ENCODE results near the gene DNAJA1.
A peak's percentile ranks its signal among the peaks of the same experiment; 100 is the strongest.

The DNAJA1 gene

GRCh38 chr9:33024126-33024965 lies 727 bp upstream of the DNAJA1 start:
- in situ Hi-C loops (cut with HindIII; ENCODE audit: low pct_ligation_motif_present, low pct_unique_long_range_greater_than_20kb, low sequenced_read_pairs), result no loop called here
- DNase-seq, result peak; percentile 22

GRCh38 chr9:33025572-33026342 lies 684 bp downstream of the DNAJA1 start:
- in situ Hi-C loops (cut with HindIII; ENCODE audit: low pct_ligation_motif_present, low pct_unique_long_range_greater_than_20kb, low sequenced_read_pairs), result no loop called here
- peak; percentile 59 for DNase-seq

GRCh38 chr9:33029231-33029786 lies 4.2 kb downstream of the DNAJA1 start:
- DNase-seq, result no peak
- in situ Hi-C loops (cut with HindIII; ENCODE audit: low pct_ligation_motif_present, low pct_unique_long_range_greater_than_20kb, low sequenced_read_pairs), result no loop called here

- in situ Hi-C loops (cut with HindIII; ENCODE audit: low pct_ligation_motif_present, low pct_unique_long_range_greater_than_20kb, low sequenced_read_pairs), result no loop called here
Measured at GRCh38 chr9:33030285-33030684, 5.2 kb downstream of the DNAJA1 start.

GRCh38 chr9:33032292-33032691 lies 7.2 kb downstream of the DNAJA1 start:
- no peak for DNase-seq
- in situ Hi-C loops (cut with HindIII; ENCODE audit: low pct_ligation_motif_present, low pct_unique_long_range_greater_than_20kb, low sequenced_read_pairs), result no loop called here

More at GRCh38 chr9:33030285-33030684, 5.2 kb downstream of the DNAJA1 start:
- DNase-seq, result no peak

GRCh38 chr9:33032865-33033264 lies 7.8 kb downstream of the DNAJA1 start:
- in situ Hi-C loops (cut with HindIII; ENCODE audit: low pct_ligation_motif_present, low pct_unique_long_range_greater_than_20kb, low sequenced_read_pairs), result no loop called here
- no peak for DNase-seq

GRCh38 chr9:33040792-33041431 lies 15.8 kb downstream of the DNAJA1 start:
- DNase-seq, result no peak
- in situ Hi-C loops (cut with HindIII; ENCODE audit: low pct_ligation_motif_present, low pct_unique_long_range_greater_than_20kb, low sequenced_read_pairs), result no loop called here

- in situ Hi-C loops (cut with HindIII; ENCODE audit: low pct_ligation_motif_present, low pct_unique_long_range_greater_than_20kb, low sequenced_read_pairs), result no loop called here
- DNase-seq, result no peak
Measured at GRCh38 chr9:33041432-33042188, 16.5 kb downstream of the DNAJA1 start.

GRCh38 chr9:33042473-33042872 lies 17.4 kb downstream of the DNAJA1 start:
- in situ Hi-C loops (cut with HindIII; ENCODE audit: low pct_ligation_motif_present, low pct_unique_long_range_greater_than_20kb, low sequenced_read_pairs), result no loop called here
- DNase-seq, result peak; percentile 77

GRCh38 chr9:33043671-33044070 lies 18.6 kb downstream of the DNAJA1 start:
- DNase-seq, result no peak
- in situ Hi-C loops (cut with HindIII; ENCODE audit: low pct_ligation_motif_present, low pct_unique_long_range_greater_than_20kb, low sequenced_read_pairs), result no loop called here

GRCh38 chr9:33044162-33044673 lies 19.1 kb downstream of the DNAJA1 start:
- in situ Hi-C loops (cut with HindIII; ENCODE audit: low pct_ligation_motif_present, low pct_unique_long_range_greater_than_20kb, low sequenced_read_pairs), result no loop called here

GRCh38 chr9:33044677-33045282 lies 19.7 kb downstream of the DNAJA1 start:
- peak; percentile 35 for DNase-seq
- in situ Hi-C loops (cut with HindIII; ENCODE audit: low pct_ligation_motif_present, low pct_unique_long_range_greater_than_20kb, low sequenced_read_pairs), result no loop called here

More at GRCh38 chr9:33044162-33044673, 19.1 kb downstream of the DNAJA1 start:
- DNase-seq, result peak; percentile 84

- in situ Hi-C loops (cut with HindIII; ENCODE audit: low pct_ligation_motif_present, low pct_unique_long_range_greater_than_20kb, low sequenced_read_pairs), result no loop called here
Measured at GRCh38 chr9:33046061-33046460, 21.0 kb downstream of the DNAJA1 start.

GRCh38 chr9:33048054-33048465 lies 23.0 kb downstream of the DNAJA1 start:
- no peak for DNase-seq
- in situ Hi-C loops (cut with HindIII; ENCODE audit: low pct_ligation_motif_present, low pct_unique_long_range_greater_than_20kb, low sequenced_read_pairs), result no loop called here

More at GRCh38 chr9:33046061-33046460, 21.0 kb downstream of the DNAJA1 start:
- no peak for DNase-seq

- in situ Hi-C loops (cut with HindIII; ENCODE audit: low pct_ligation_motif_present, low pct_unique_long_range_greater_than_20kb, low sequenced_read_pairs), result no loop called here
- DNase-seq, result no peak
Measured at GRCh38 chr9:33049680-33050361, 24.7 kb downstream of the DNAJA1 start.

- DNase-seq, result no peak
- in situ Hi-C loops (cut with HindIII; ENCODE audit: low pct_ligation_motif_present, low pct_unique_long_range_greater_than_20kb, low sequenced_read_pairs), result no loop called here
Measured at GRCh38 chr9:33051144-33051543, 26.1 kb downstream of the DNAJA1 start.
